GM21717 (cell line): ENCODE results near the gene SNX24.
"Not testable (repeated sequence)": the region's sequence is repeated elsewhere in the genome, so short reads cannot be mapped to it uniquely, and the experiment has no call there.

Experiments
- ATAC-seq: cut with Tn5 transposase; IDR thresholded peaks from one replicate; pipeline ENCODE4 v1.9.1; 2021; ENCODE audit warnings: mild to moderate bottlenecking, moderate library complexity; ENCODE audit not compliant: unreplicated experiment

SNX24 gene

GRCh38 chr5:122870219-122870856 is 24.9 kb downstream of the SNX24 start:
- ATAC-seq = no peak

DNA sequence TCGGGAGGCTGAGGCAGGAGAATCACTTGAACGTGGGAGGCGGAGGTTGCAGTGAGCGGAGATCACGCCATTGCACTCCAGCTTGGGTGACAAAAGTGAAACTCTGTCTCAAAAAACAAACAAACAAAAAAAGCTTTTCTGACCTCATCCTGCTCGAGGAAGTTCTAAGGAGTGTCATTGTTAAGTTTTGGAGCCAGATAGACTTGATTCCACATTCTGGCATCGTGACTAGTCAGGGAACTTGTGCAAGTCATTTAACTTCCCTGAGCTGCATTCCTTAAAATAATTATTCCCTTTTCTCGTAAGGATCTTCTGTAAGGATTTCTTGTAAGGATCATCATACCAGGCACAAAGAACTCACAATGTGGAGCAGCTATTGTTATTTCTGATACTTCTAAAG is 26.2 kb downstream of the SNX24 start:
- ATAC-seq = no peak

DNA sequence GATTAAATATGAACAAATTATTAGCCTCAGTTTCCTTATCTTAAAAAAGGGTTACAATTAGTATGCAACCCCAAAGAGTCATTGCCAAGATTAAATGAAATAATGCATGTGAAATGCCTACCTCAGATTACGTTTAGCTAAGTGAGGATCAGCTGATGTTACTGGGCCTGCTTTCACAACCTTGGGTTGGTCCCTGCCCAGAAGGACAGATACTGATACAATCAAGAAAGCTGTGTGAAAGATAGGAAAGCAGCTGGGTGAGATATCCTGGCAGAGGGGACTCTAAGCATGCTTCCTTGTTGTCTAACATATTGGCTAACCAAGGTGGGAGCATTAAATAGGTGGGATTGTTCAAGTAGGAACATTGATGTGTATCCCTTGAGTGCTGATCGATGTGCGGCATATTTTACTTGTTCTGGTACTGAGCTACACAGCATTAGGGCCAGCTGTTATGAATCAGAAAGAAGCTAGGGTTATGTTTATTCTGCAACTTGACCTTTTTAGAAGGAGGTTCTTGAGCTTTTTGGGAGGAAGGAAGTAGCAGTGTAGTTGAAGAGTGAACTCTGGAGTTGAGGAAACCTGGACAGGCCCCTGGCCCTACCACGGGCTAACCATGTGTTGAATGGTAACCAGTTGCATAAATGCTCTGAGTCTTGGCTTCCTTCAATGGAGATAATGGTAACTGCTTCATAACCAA is 28.9 kb downstream of the SNX24 start:
- ATAC-seq = no peak

DNA sequence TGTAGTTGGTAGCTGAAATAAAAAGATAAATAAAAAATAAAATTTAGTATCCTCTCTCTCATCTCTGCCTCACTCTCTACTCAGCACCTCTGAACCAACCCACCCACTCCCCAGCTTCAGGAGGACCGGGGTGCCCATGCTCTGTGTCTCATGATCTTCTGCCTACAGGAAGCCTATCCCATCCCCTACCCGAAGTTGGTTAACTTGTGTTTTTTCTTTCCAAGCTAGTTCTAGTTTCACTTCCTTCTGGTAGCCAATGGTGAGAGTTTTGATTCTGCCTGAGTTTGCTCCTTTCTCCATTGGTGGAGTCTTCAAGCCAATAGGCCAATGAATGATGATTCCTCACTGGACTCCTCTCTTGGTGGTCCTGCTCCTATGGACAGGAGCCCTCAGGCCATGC is 32.1 kb downstream of the SNX24 start:
- ATAC-seq = peak; percentile 78

GRCh38 chr5:122879076-122879475 is 33.7 kb downstream of the SNX24 start:
- ATAC-seq = no peak

- ATAC-seq = no peak
These were observed 34.8 kb downstream of the SNX24 start for GRCh38 chr5:122880170-122880689.

DNA sequence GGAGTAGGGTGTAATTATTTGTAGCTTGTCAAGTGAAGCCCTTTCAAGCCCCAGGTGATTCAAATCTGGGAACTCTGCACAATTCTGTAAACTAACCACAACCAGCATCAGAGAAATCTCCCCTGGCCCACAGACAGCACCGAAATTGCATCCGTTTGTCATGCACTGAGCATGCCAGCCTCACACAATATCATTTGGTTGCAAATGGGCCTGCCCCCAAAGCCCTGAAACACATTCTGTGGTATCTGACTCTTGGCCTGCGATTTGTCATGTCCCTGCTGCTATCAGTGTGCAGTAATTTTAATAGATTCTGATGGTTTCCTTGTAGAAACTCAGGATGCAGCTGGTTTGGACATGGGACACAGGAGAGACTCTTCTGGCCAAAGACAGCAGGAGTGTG is 35.3 kb downstream of the SNX24 start:
- peak; percentile 71 for ATAC-seq

GRCh38 chr5:122882831-122883230 is 37.4 kb downstream of the SNX24 start:
- ATAC-seq = peak; percentile 62

DNA sequence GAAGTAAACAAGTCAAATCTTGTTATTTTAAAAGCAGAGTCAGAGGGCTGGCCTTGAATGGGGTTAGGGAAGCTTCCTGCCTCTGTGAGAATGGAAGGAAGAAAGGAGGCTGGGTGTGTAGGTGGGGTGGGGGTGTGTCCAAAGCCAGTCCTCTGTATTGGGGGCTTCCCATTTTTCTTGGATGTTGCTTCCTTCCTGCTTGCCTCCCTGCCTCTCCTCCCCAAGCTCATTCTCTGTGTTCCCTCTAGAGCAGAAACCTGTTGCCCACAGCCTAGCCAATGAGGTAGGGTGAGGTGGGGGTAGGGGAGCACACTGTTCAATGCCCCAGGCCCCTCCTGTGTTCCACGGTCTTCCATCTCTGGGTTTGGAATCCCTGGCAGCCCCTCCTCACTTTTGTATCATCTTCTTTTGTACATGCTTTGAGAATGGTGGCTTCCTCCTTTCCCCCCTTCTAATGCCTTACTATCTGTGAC is 39.7 kb downstream of the SNX24 start:
- no peak for ATAC-seq

- ATAC-seq = no peak
These were observed 40.5 kb downstream of the SNX24 start for GRCh38 chr5:122885891-122886290.

- no peak for ATAC-seq
These were observed 49.7 kb downstream of the SNX24 start for GRCh38 chr5:122895141-122895540.

DNA sequence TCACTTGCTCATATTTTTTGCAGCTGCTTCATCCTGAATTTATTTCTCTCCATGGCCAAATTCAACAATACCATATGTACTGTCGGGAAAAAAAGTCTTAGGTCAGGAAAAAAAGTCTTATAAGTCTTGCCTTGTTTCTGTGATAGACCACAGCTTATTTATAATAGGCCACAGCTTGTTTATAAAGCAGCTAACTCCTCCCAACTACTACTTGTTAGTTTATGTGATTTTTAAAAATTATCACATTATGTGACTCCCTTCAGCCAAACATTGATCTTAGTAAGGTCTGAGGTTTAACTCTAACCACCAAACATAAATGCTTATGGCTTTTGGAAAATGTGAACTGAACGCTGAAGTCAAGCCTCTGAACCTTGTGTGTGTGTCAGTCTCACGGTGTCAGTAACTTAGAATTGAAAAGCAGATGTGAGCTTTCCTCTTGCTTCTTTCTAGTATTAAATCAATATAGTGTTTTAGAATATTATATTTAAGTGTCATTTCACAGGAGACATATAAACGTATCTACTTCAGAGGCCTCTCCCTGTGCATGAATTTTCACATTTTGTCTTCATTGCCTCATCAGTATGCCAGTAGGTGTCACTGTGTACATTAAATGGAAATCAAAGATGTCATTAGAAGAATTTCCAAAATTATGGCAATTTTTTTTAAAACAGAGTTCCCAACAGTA is 51.3 kb downstream of the SNX24 start:
- ATAC-seq = no peak

- ATAC-seq = no peak
These were observed 51.8 kb downstream of the SNX24 start for GRCh38 chr5:122897283-122897602.

- ATAC-seq = no peak
These were observed 55.9 kb downstream of the SNX24 start for GRCh38 chr5:122901346-122901745.

GRCh38 chr5:122902263-122902662 is 56.9 kb downstream of the SNX24 start:
- no peak for ATAC-seq

- no peak for ATAC-seq
These were observed 61.4 kb downstream of the SNX24 start for GRCh38 chr5:122906768-122907167.

DNA sequence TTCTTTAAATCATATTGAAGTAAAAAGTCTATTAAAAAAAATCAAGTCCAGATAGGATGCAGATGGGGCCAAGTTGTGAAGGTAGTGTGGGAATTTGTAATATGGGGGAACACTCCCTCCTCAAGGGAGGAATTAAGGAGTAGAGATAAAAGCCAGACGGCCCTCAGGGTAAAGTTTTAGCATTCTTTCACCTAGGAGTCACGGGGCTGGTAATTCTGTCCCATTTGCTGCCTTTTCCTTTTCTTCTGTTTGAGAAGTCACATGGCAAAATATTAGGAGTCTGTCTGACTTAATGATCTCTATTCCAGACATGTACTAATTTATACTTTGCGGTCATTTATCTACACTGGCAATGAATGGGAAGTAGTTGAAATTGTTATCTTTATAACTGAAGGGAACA is 61.9 kb downstream of the SNX24 start:
- ATAC-seq = no peak

DNA sequence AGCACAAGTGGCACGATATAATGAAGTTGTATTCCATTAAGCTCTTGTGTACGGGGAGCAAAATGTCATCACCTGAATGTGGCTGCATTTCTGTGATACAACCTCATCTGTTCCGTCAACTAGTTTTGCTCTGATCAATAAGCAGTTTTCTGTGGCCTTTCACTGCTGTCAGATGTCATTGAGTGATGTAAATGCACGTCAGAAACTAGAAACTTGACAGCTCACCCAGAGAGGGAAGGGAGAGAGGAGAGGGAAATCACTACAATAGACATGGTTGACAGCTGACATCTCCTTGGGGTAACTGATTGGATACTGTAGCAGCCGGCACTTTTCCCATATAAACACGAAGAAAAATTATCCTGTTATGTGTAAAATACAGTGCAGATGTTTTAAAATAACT is 62.7 kb downstream of the SNX24 start:
- ATAC-seq = no peak

DNA sequence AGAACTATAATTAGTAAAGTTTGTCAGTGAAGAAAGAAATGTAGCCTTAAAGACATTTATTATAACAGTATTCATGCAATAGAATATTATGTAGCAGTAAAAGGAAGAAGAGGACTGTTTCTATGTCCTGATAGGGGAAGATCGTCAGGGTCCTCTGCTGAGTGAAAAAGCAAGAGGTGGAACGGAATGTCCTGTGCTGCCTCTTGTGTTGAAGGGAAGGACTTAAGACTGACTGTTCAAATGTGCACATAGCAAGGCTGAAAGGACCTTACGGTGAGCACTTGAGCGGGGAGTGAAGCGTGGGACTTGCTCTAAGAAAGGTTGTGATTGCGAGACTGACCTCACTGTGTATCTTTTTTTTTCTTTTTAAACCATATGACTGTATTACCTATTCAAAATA is 63.2 kb downstream of the SNX24 start:
- no peak for ATAC-seq

DNA sequence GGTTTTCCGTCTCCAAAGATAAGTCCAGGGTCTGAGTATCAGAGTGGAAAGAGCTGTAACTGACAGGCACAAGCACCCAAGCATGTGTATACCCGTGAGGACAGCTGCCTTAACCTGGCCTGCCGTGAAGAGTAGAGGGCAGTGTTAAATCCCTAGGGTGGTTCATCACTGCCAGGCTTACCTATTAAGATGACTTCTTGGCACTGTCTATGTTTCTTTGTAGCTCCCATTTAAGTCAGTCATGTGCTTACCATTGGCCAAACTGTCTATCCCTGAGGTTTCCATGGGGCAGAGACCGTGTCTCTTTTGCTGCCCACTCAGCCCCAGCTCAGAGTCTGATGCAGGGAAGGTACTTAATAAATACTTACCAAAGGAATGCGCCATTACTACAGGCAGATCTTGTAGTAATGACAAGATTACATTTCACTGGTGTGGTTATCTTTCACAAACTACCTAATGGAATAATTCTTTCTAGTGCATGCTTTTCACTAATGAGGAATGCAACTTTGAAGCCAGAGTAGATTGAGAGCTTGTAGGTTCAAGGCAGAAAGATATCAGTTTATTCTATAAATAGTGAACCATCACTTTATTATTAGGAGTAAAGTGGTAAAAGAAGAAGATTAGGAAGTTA is 64.2 kb downstream of the SNX24 start:
- no peak for ATAC-seq

GRCh38 chr5:122913436-122913835 is 68.0 kb downstream of the SNX24 start:
- not testable (repeated sequence) for ATAC-seq
